PC-9 (cell line): Measurements from ENCODE around the gene TMEM37. TPM values are rescaled to one million over a fixed set of nuclear protein-coding genes. Genes with fewer than 3 reads are reported as not detected.

Source experiments
- BruUV-seq: library from RNA; stranded (reverse); fragments of 400-500 nt; replicated peaks from 2 replicates; lab custom pipeline; 2021; lab: Mats Ljungman, UMichigan
- CTCF ChIA-PET: fragments of 300-600 bp; sonication (Branson Sonifier 250); formaldehyde crosslinking; loops from one replicate; lab custom pipeline; 2022; ENCODE audit warnings: antibody characterized with exemption; lab: Charles Lee
- POLR2A ChIA-PET: fragments of 300-600 bp; sonication (Branson Sonifier 250); formaldehyde crosslinking; loops from one replicate; lab custom pipeline; 2022; ENCODE audit warnings: antibody characterized with exemption; ENCODE audit not compliant: unreplicated experiment; lab: Charles Lee
- DNase-seq, 2 experiments: peaks; one replicate each; pipeline versions ENCODE4 v3.0.0 to v3.0.0-alpha.2; 2015 to 2022; ENCODE audit warnings: mixed read lengths in 1 of 2
- H2AFZ ChIP-seq: fragments of 200-600 bp; sonication (generic); 2 replicates; pipeline ENCODE4 v1.8.1; 2017; ENCODE audit warnings: antibody characterized with exemption
- H3F3A ChIP-seq: fragments of 200-600 bp; sonication (generic); 2 replicates; pipeline ENCODE4 v1.8.1; 2017; ENCODE audit warnings: antibody characterized with exemption, mild to moderate bottlenecking, low read depth; ENCODE audit not compliant: insufficient read depth
- H3K27ac ChIP-seq: fragments of 200-600 bp; sonication (generic); 2 replicates; pipeline ENCODE4 v1.6.1; 2016; ENCODE audit warnings: mixed run types
- H3K27me3 ChIP-seq: fragments of 200-600 bp; sonication (generic); 2 replicates; pipeline ENCODE4 v1.6.1; 2016; ENCODE audit warnings: low read depth, mixed run types; ENCODE audit not compliant: insufficient read depth
- H3K36me3 ChIP-seq: fragments of 200-600 bp; sonication (generic); 2 replicates; pipeline ENCODE4 v1.6.1; 2016; ENCODE audit warnings: low read depth, mixed run types
- H3K4me1 ChIP-seq: fragments of 200-600 bp; sonication (generic); replicated peaks from 2 replicates; pipeline ENCODE4 v1.6.1; 2016; ENCODE audit warnings: mixed run types; ENCODE audit not compliant: insufficient read depth
- H3K4me2 ChIP-seq: fragments of 200-600 bp; sonication (generic); 2 replicates; pipeline ENCODE4 v1.6.1; 2017; ENCODE audit warnings: mixed run types
- H3K4me3 ChIP-seq: fragments of 200-600 bp; sonication (generic); 2 replicates; pipeline ENCODE4 v1.6.1; 2016; ENCODE audit warnings: mixed run types
- H3K79me2 ChIP-seq: fragments of 200-600 bp; sonication (generic); 2 replicates; pipeline ENCODE4 v1.6.1; 2017; ENCODE audit warnings: low read depth, mixed run types
- H3K9me2 ChIP-seq: fragments of 200-600 bp; sonication (generic); 2 replicates; pipeline ENCODE4 v1.8.1; 2017; ENCODE audit warnings: mild to moderate bottlenecking; ENCODE audit not compliant: insufficient read depth
- H3K9me3 ChIP-seq: fragments of 200-600 bp; sonication (generic); 2 replicates; pipeline ENCODE4 v1.8.1; 2016; ENCODE audit warnings: low read depth; ENCODE audit not compliant: insufficient read depth
- H4K20me1 ChIP-seq: fragments of 200-600 bp; sonication (generic); 2 replicates; pipeline ENCODE4 v1.8.1; 2017; ENCODE audit not compliant: insufficient read depth
- EZH2 ChIP-seq: fragments of 200-600 bp; sonication (generic); IDR thresholded peaks from 2 replicates; pipeline ENCODE4 v1.8.0; 2017; ENCODE audit warnings: antibody characterized with exemption, low read depth
- intact Hi-C: fragments of 100-400 bp; cut with micrococcal nuclease; formaldehyde crosslinking; loops from one replicate; pipeline ENCODE4 v1.10.0; 2022; ENCODE audit not compliant: unreplicated experiment
- total RNA-seq: library from RNA; stranded (reverse); gene quantifications from 2 replicates; pipeline ENCODE4 v1.2.3, GENCODE V29; 2021
- TF ChIP-seq, protein P1 (sequence below): fragments of 200-600 bp; sonication (generic); conservative IDR thresholded peaks from 2 replicates; pipeline ENCODE4 v1.6.1; 2017; ENCODE audit warnings: mixed run types, antibody characterized with exemption, mild to moderate bottlenecking, moderate library complexity

Gene TMEM37
- total RNA-seq, 1 experiment from 2014 or later = 1.2 TPM

GRCh38 chr2:119439574-119440500 is 8.2 kb downstream of the TMEM37 start:
- ChIA-PET CTCF (no interaction called here), POLR2A (interaction anchor here (0.6 kb wide), 1 partner anchor 239 kb away, joined by 5 read pairs; the partner anchor contains the start of gene TMEM177)
- Histone ChIP-seq H3K4me2 (no peak overlapping the region), H3K4me1 (no peaks in the 10 kb centered on the region), H3K4me3 (no peak overlapping the region), H3K9me3 (no peaks in the 10 kb centered on the region), H4K20me1 (no peaks in the 10 kb centered on the region), H3K27ac (no peak overlapping the region), H3F3A (no peaks in the 10 kb centered on the region), H3K27me3 (no peaks in the 10 kb centered on the region; the same call in 1 of the 2 replicates), H2AFZ (no peak overlapping the region), H3K79me2 (no peaks in the 10 kb centered on the region), H3K36me3 (no peaks in the 10 kb centered on the region), H3K9me2 (no peaks in the 10 kb centered on the region)
- TF ChIP-seq, protein P1, sequence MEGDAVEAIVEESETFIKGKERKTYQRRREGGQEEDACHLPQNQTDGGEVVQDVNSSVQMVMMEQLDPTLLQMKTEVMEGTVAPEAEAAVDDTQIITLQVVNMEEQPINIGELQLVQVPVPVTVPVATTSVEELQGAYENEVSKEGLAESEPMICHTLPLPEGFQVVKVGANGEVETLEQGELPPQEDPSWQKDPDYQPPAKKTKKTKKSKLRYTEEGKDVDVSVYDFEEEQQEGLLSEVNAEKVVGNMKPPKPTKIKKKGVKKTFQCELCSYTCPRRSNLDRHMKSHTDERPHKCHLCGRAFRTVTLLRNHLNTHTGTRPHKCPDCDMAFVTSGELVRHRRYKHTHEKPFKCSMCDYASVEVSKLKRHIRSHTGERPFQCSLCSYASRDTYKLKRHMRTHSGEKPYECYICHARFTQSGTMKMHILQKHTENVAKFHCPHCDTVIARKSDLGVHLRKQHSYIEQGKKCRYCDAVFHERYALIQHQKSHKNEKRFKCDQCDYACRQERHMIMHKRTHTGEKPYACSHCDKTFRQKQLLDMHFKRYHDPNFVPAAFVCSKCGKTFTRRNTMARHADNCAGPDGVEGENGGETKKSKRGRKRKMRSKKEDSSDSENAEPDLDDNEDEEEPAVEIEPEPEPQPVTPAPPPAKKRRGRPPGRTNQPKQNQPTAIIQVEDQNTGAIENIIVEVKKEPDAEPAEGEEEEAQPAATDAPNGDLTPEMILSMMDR = no peak
- no peak for TF ChIP-seq EZH2
- no TSS peak for BruUV-seq
- no peak for DNase-seq
- intact Hi-C loops = no loop called here

DNA sequence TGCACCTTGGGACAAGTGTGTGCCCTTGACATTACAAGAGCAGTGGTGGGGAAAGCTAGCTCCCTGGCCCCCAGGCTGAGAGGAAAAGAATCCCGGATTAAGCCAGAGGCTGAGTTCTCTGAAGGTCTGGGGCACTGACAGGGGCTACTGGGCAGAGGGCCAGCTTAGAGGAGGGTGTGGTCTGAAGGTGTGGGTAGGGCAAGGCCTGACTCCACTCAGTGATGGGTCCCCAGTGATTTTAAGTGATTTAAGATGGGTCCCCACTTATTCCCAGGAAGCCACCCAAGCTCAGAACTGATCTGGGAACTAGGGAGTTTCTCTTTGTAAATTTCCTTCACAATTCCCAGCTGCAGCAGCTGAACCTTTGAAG is 8.8 kb downstream of the TMEM37 start:
- intact Hi-C loops = no loop called here
- CTCF ChIA-PET = no interaction called here
- TF ChIP-seq EZH2 = no peak
- TF ChIP-seq, protein P1 = no peak

GRCh38 chr2:119440873-119441272 is 9.2 kb downstream of the TMEM37 start:
- CTCF ChIA-PET = no interaction called here
- no peak overlapping the region for H2AFZ ChIP-seq
- no peak for TF ChIP-seq EZH2
- TF ChIP-seq, protein P1 = no peak
- H4K20me1 ChIP-seq = no peaks in the 10 kb centered on the region; the same call in 1 of the 2 replicates
- intact Hi-C loops = no loop called here
- DNase-seq = no peak
- H3K9me3 ChIP-seq = no peaks in the 10 kb centered on the region
- no peaks in the 10 kb centered on the region for H3K4me1 ChIP-seq
- H3F3A ChIP-seq = no peaks in the 10 kb centered on the region
- no peaks in the 10 kb centered on the region for H3K79me2 ChIP-seq
- no peak overlapping the region for H3K4me2 ChIP-seq
- H3K27ac ChIP-seq = no peak overlapping the region
- H3K27me3 ChIP-seq = no peaks in the 10 kb centered on the region; the same call in 1 of the 2 replicates
- no peak overlapping the region for H3K4me3 ChIP-seq
- BruUV-seq = no TSS peak
- H3K9me2 ChIP-seq = no peaks in the 10 kb centered on the region
- H3K36me3 ChIP-seq = no peaks in the 10 kb centered on the region
- POLR2A ChIA-PET = interaction anchor here (0.6 kb wide), 1 partner anchor 238 kb away, joined by 5 read pairs; the partner anchor contains the start of gene TMEM177

More for the DNA sequence above, 8.8 kb downstream of the TMEM37 start:
- BruUV-seq = no TSS peak
- Histone ChIP-seq H3K9me2 (no peaks in the 10 kb centered on the region), H3F3A (no peaks in the 10 kb centered on the region), H3K4me1 (no peaks in the 10 kb centered on the region), H3K79me2 (no peaks in the 10 kb centered on the region), H3K27me3 (no peaks in the 10 kb centered on the region; the same call in 1 of the 2 replicates), H4K20me1 (no peaks in the 10 kb centered on the region), H3K9me3 (no peaks in the 10 kb centered on the region), H3K4me2 (no peak overlapping the region), H2AFZ (no peak overlapping the region), H3K4me3 (no peak overlapping the region), H3K27ac (no peak overlapping the region), H3K36me3 (no peaks in the 10 kb centered on the region)
- POLR2A ChIA-PET = interaction anchor here (0.6 kb wide), 1 partner anchor 238 kb away, joined by 5 read pairs; the partner anchor contains the start of gene TMEM177
- DNase-seq = no peak
